ENCODE data around the gene AFAP1. TPM values are rescaled to one million over a fixed set of nuclear protein-coding genes. Genes with fewer than 3 reads are reported as not detected.

AFAP1 gene
- total RNA-seq, 1 donor from 2014 or later = 6.8 TPM

- no peak for DNase-seq (ENCODE audit: low read depth)
- no peak for TF ChIP-seq CTCF (IDR thresholded peaks at IDR 0.05; ENCODE audit: insufficient read depth, low read length, severe bottlenecking)
- Histone ChIP-seq H3K36me3 (ENCODE audit: control insufficient read depth, insufficient read depth, low read length) (no peaks in the 10 kb centered on the region), H3K4me3 (ENCODE audit: low read depth, low read length) (no peak overlapping the region), H3K27me3 (ENCODE audit: control insufficient read depth, insufficient read depth, low read length) (no peaks in the 10 kb centered on the region)
- no peak for FAIRE-seq
Observed at GRCh38 chr4:7894677-7895181, 44.9 kb downstream of the AFAP1 start.

GRCh38 chr4:7894098-7894676, 45.5 kb downstream of the AFAP1 start:
- DNase-seq (ENCODE audit: low read depth) (peak; percentile 87), FAIRE-seq (no peak)
- Histone ChIP-seq H3K36me3 (ENCODE audit: control insufficient read depth, insufficient read depth, low read length) (no peaks in the 10 kb centered on the region), H3K27me3 (ENCODE audit: control insufficient read depth, insufficient read depth, low read length) (no peaks in the 10 kb centered on the region), H3K4me3 (ENCODE audit: low read depth, low read length) (no peak overlapping the region)
- no peak for TF ChIP-seq CTCF (IDR thresholded peaks at IDR 0.05; ENCODE audit: insufficient read depth, low read length, severe bottlenecking)

- no peak for TF ChIP-seq CTCF (IDR thresholded peaks at IDR 0.05; ENCODE audit: insufficient read depth, low read length, severe bottlenecking)
- H3K4me3 ChIP-seq (ENCODE audit: low read depth, low read length) = no peak overlapping the region
- no peaks in the 10 kb centered on the region for H3K27me3 ChIP-seq (ENCODE audit: control insufficient read depth, insufficient read depth, low read length)
- H3K36me3 ChIP-seq (ENCODE audit: control insufficient read depth, insufficient read depth, low read length) = no peaks in the 10 kb centered on the region
- DNase-seq (ENCODE audit: low read depth) (peak; percentile 35), FAIRE-seq (no peak)
Observed at GRCh38 chr4:7893539-7893938, 46.1 kb downstream of the AFAP1 start.

GRCh38 chr4:7892212-7893019, 47.2 kb downstream of the AFAP1 start:
- no peaks in the 10 kb centered on the region for H3K36me3 ChIP-seq (ENCODE audit: control insufficient read depth, insufficient read depth, low read length)
- TF ChIP-seq CTCF (IDR thresholded peaks at IDR 0.05; ENCODE audit: insufficient read depth, low read length, severe bottlenecking) = no peak
- H3K4me3 ChIP-seq (ENCODE audit: low read depth, low read length) = no peak overlapping the region
- no peaks in the 10 kb centered on the region for H3K27me3 ChIP-seq (ENCODE audit: control insufficient read depth, insufficient read depth, low read length)
- FAIRE-seq (no peak), DNase-seq (ENCODE audit: low read depth) (no peak)

GRCh38 chr4:7890635-7891393, 48.8 kb downstream of the AFAP1 start:
- no peak for TF ChIP-seq CTCF (IDR thresholded peaks at IDR 0.05; ENCODE audit: insufficient read depth, low read length, severe bottlenecking)
- H3K27me3 ChIP-seq (ENCODE audit: control insufficient read depth, insufficient read depth, low read length) = no peaks in the 10 kb centered on the region
- no peak for FAIRE-seq
- no peaks in the 10 kb centered on the region for H3K36me3 ChIP-seq (ENCODE audit: control insufficient read depth, insufficient read depth, low read length)
- H3K4me3 ChIP-seq (ENCODE audit: low read depth, low read length) = no peak overlapping the region
- DNase-seq (ENCODE audit: low read depth) = peak; percentile 88

All from bronchial epithelial cell (primary cell).